B cell (primary cell): ENCODE data around the gene EML1. TPM values are rescaled to one million over a fixed set of nuclear protein-coding genes. Genes with fewer than 3 reads are reported as not detected.

Experiments
- ATAC-seq: fragments of 200-7000 bp; cut with Tn5 transposase; one replicate; pipeline ENCODE4 v1.10.0; 2021; ENCODE audit warnings: low read depth, mild to moderate bottlenecking, moderate number of reproducible peaks, moderate library complexity
- CTCF ChIA-PET: fragments of 350-600 bp; sonication (Branson Sonifier 250); formaldehyde crosslinking; loops from one replicate; lab custom pipeline; 2021; ENCODE audit warnings: antibody characterized with exemption, inconsistent platforms; lab: Charles Lee
- POLR2A ChIA-PET: fragments of 350-600 bp; sonication (Branson Sonifier 250); formaldehyde crosslinking; loops from one replicate; lab custom pipeline; 2021; ENCODE audit warnings: antibody characterized with exemption; lab: Charles Lee
- DNase-seq: peaks from one replicate; pipeline ENCODE4 v3.0.0; 2013
- H2AFZ ChIP-seq: 2 replicates; pipeline ENCODE4 v1.6.1; 2012; ENCODE audit warnings: mild to moderate bottlenecking, low read depth, low read length; ENCODE audit not compliant: insufficient read depth, poor library complexity, severe bottlenecking
- H3K27ac ChIP-seq, 2 donors: 1 replicate in 1 of 2; 2 replicates in 1 of 2; pipeline ENCODE4 v1.5.1; 2012 to 2013; ENCODE audit warnings: low read length in 2 of 2, mild to moderate bottlenecking in 2 of 2, moderate library complexity in 1 of 2
- H3K27me3 ChIP-seq, 4 experiments: fragments of 200-600 bp in 1 of 4; sonication (generic) in 1 of 4; replicated peaks in 1 of 4; 1 replicate in 2 of 4; 2 replicates in 2 of 4; pipeline versions ENCODE4 v1.6.1 to v1.7.0; 2013 to 2016; ENCODE audit warnings: low read length in 3 of 4, mild to moderate bottlenecking in 2 of 4, mixed read lengths in 1 of 4, moderate library complexity in 1 of 4; ENCODE audit not compliant: insufficient read depth in 4 of 4, control insufficient read depth in 3 of 4; ENCODE audit errors: control extremely low read depth in 1 of 4
- H3K36me3 ChIP-seq, 2 experiments: replicated peaks in 1 of 2; 1 replicate in 1 of 2; 2 replicates in 1 of 2; pipeline versions ENCODE4 v1.6.1 to v1.7.1; 2013; ENCODE audit warnings: low read length in 1 of 2; ENCODE audit not compliant: insufficient read depth in 2 of 2, control insufficient read depth in 1 of 2; ENCODE audit errors: control extremely low read depth in 1 of 2, extremely low read depth in 1 of 2
- H3K4me1 ChIP-seq, 2 donors: fragments of 200-600 bp in 1 of 2; sonication (generic) in 1 of 2; 1 replicate in 1 of 2; 2 replicates in 1 of 2; pipeline versions ENCODE4 v1.5.1 to v1.6.1; 2013 to 2017; ENCODE audit warnings: low read length in 2 of 2; ENCODE audit not compliant: control insufficient read depth in 2 of 2, insufficient read depth in 2 of 2
- H3K4me2 ChIP-seq: replicated peaks from 2 replicates; pipeline ENCODE3; 2012; ENCODE audit warnings: mild to moderate bottlenecking, low read depth, low read length; ENCODE audit not compliant: poor library complexity, severe bottlenecking
- H3K4me3 ChIP-seq, 5 experiments: fragments of 200-600 bp in 1 of 5; sonication (generic) in 1 of 5; 1 replicate in 3 of 5; 2 replicates in 2 of 5; pipeline versions ENCODE4 v1.5.1 to v1.7.0; 2011 to 2016; ENCODE audit warnings: low read length in 4 of 5, mild to moderate bottlenecking in 4 of 5, low read depth in 2 of 5, control low read depth in 1 of 5, moderate library complexity in 1 of 5; ENCODE audit not compliant: insufficient read depth in 1 of 5; ENCODE audit errors: control extremely low read depth in 1 of 5, extremely low read depth in 1 of 5
- H3K79me2 ChIP-seq: fragments of 200-600 bp; sonication (generic); one replicate; pipeline ENCODE4 v1.6.0; 2016; ENCODE audit warnings: low read length; ENCODE audit not compliant: control insufficient read depth, insufficient read depth
- H3K9ac ChIP-seq: fragments of 200-600 bp; sonication (generic); 2 replicates; pipeline ENCODE4 v1.6.1; 2017; ENCODE audit warnings: mild to moderate bottlenecking, low read length, moderate library complexity
- H3K9me3 ChIP-seq, 3 donors: one replicate each; pipeline versions ENCODE4 v1.6.1 to v1.7.1; 2013; ENCODE audit warnings: low read length in 2 of 3; ENCODE audit not compliant: control insufficient read depth in 2 of 3, insufficient read depth in 1 of 3; ENCODE audit errors: control extremely low read depth in 1 of 3
- H4K20me1 ChIP-seq: 2 replicates; pipeline ENCODE4 v1.6.0; 2012; ENCODE audit warnings: mild to moderate bottlenecking, low read length; ENCODE audit not compliant: insufficient read depth, control insufficient read depth, poor library complexity, severe bottlenecking
- H3K27ac Mint-ChIP-seq: one replicate; pipeline ENCODE4 v1.8.0; 2021; ENCODE audit warnings: mixed read lengths
- H3K27me3 Mint-ChIP-seq: one replicate; pipeline ENCODE4 v1.8.0; 2021; ENCODE audit warnings: mixed read lengths
- H3K4me1 Mint-ChIP-seq: one replicate; pipeline ENCODE4 v1.8.0; 2021; ENCODE audit warnings: mixed read lengths
- H3K4me3 Mint-ChIP-seq: one replicate; pipeline ENCODE4 v1.8.0; 2021; ENCODE audit warnings: mixed read lengths
- H3K9me3 Mint-ChIP-seq: one replicate; pipeline ENCODE4 v1.8.0; 2022; ENCODE audit warnings: mixed read lengths; ENCODE audit not compliant: insufficient read depth
- CTCF ChIP-seq: fragments of 200-600 bp; IDR thresholded peaks from one replicate; pipeline ENCODE4 v1.8.0; 2022; ENCODE audit warnings: antibody characterized with exemption, mild to moderate bottlenecking
- EZH2 ChIP-seq: IDR thresholded peaks from 2 replicates; pipeline ENCODE4 v1.6.1; 2012; ENCODE audit warnings: borderline replicate concordance, low read depth, mild to moderate bottlenecking, moderate library complexity, low read length; ENCODE audit not compliant: insufficient read depth, poor library complexity, severe bottlenecking
- WGBS: methylation state at CpG from one replicate; pipeline ENCODE4 v1.1.5; 2013; ENCODE audit warnings: missing lambda C conversion rate; ENCODE audit not compliant: insufficient coverage; 5-methylcytosine and 5-hydroxymethylcytosine counted together
- intact Hi-C: fragments of 100-400 bp; cut with micrococcal nuclease; formaldehyde crosslinking; loops from one replicate; pipeline ENCODE4 v1.10.0; 2022
- polyA plus RNA-seq: library from polyadenylated mRNA; depleted of rRNA; stranded (reverse); fragments of >200 nt; gene quantifications from 2 replicates; pipeline ENCODE4 v1.2.3, GENCODE V29; 2012
- total RNA-seq, 2 donors: library from RNA; stranded (reverse); fragments of 120-200 nt in 1 of 2; gene quantifications; 1 replicate in 1 of 2; 2 replicates in 1 of 2; pipeline versions ENCODE4 v1.2.3 to v1.2.4, GENCODE V29; 2013 to 2022

EML1 gene
- total and polyA plus RNA-seq, 2 donors (not counting 1 experiment from before 2014, with no cell fraction given), result not detected

- ChIA-PET CTCF (no interaction called here), POLR2A (no interaction called here)
- Histone ChIP-seq H3K9me3 (peaks cover 0 to 3% (median 0%) of the 10 kb centered on the region in 3 donors), H3K27ac (no peak overlapping the region), H3K4me3 (no peak overlapping the region), H3K9ac (no peak overlapping the region), H3K4me1 (peaks cover 0 to 3% of the 10 kb centered on the region in 2 donors), H3K4me2 (no peak overlapping the region), H3K79me2 (no peaks in the 10 kb centered on the region), H3K27me3 (peaks cover 0 to 35% (median 1%) of the 10 kb centered on the region in 4 experiments), H3K36me3 (no peaks in the 10 kb centered on the region), H2AFZ (no peak overlapping the region), H4K20me1 (no peaks in the 10 kb centered on the region)
- Mint-ChIP-seq H3K27ac (no peak overlapping the region), H3K4me1 (peaks cover 6% of the 10 kb centered on the region), H3K27me3 (peaks cover 20% of the 10 kb centered on the region), H3K4me3 (no peak overlapping the region), H3K9me3 (no peaks in the 10 kb centered on the region)
- TF ChIP-seq CTCF (no peak), EZH2 (no peak)
- 82% methylated on average over 4 of the region's 12 CpGs for WGBS
- intact Hi-C loops, result no loop called here
- ATAC-seq (no peak), DNase-seq (no peak)
These were observed 35.7 kb upstream of the EML1 start for GRCh38 chr14:99757331-99758070.

- H3K4me3 ChIP-seq, result no peak overlapping the region
- no peaks in the 10 kb centered on the region for H3K79me2 ChIP-seq
- ATAC-seq (no peak), DNase-seq (no peak)
- H4K20me1 ChIP-seq, result no peaks in the 10 kb centered on the region
- no peak overlapping the region for H3K9ac ChIP-seq
- no peak overlapping the region for H3K27ac ChIP-seq
- Mint-ChIP-seq H3K4me3 (no peak overlapping the region), H3K9me3 (no peaks in the 10 kb centered on the region), H3K4me1 (peaks cover 4% of the 10 kb centered on the region), H3K27ac (no peak overlapping the region), H3K27me3 (peaks cover 19% of the 10 kb centered on the region)
- H3K36me3 ChIP-seq, result no peaks in the 10 kb centered on the region
- H2AFZ ChIP-seq, result no peak overlapping the region
- POLR2A ChIA-PET, result no interaction called here
- H3K27me3 ChIP-seq, result peaks cover 0 to 29% (median 1%) of the 10 kb centered on the region in 4 experiments
- CTCF ChIA-PET, result no interaction called here
- peaks cover 0 to 3% (median 0%) of the 10 kb centered on the region in 3 donors for H3K9me3 ChIP-seq
- no peak overlapping the region for H3K4me2 ChIP-seq
- intact Hi-C loops, result no loop called here
- 80% methylated on average over 11 of the region's 11 CpGs for WGBS
- TF ChIP-seq EZH2, result no peak
- TF ChIP-seq CTCF, result no peak
- H3K4me1 ChIP-seq, result no peaks in the 10 kb centered on the region
These were observed 34.9 kb upstream of the EML1 start for GRCh38 chr14:99758121-99758821.
